K562 (cell line): ENCODE data around the gene KRTAP21-2. TPM values are rescaled to one million over a fixed set of nuclear protein-coding genes. Genes with fewer than 3 reads are reported as not detected.

Experiments used
- ATAC-seq: fragments of 200-7000 bp; cut with Tn5 transposase; 3 replicates; pipeline ENCODE4 v1.9.1; 2020; ENCODE audit warnings: moderate library complexity
- Bru-seq: library from RNA; stranded (reverse); fragments of 400-500 nt; gene quantifications from one replicate; lab custom pipeline; 2021; lab: Mats Ljungman, UMichigan
- BruChase-seq, 2 experiments: library from RNA; stranded (reverse); fragments of 400-500 nt; gene quantifications; one replicate each; lab custom pipeline; 2021; lab: Mats Ljungman, UMichigan
- BruUV-seq: library from RNA; stranded (reverse); fragments of 400-500 nt; replicated peaks from 2 replicates; lab custom pipeline; 2021; lab: Mats Ljungman, UMichigan
- CTCF ChIA-PET: fragments of 300-600 bp; formaldehyde crosslinking; extraction: SDS; loops from one replicate; lab custom pipeline; 2021; ENCODE audit warnings: low intra/inter-chr PET ratio; lab: Yijun Ruan, JAX
- POLR2A ChIA-PET: fragments of 300-600, 350-650 bp; sonication (Branson Sonifier 250); formaldehyde crosslinking; extraction: SDS; loops from one replicate; lab custom pipeline; 2021; ENCODE audit warnings: antibody characterized with exemption, inconsistent platforms; lab: Yijun Ruan, JAX
- DNase-seq, 4 experiments: peaks; one replicate each; pipeline versions ENCODE4 v3.0.0 to v3.0.0-alpha.2; 2011 to 2018; ENCODE audit warnings: low spot score in 3 of 4, mixed read lengths in 3 of 4; ENCODE audit errors: extremely low read depth in 1 of 4
- FAIRE-seq: peaks from 2 replicates; lab custom pipeline; 2011; peaks lifted over from hg19 to GRCh38; lab: Jason Lieb, UNC
- H2AFZ ChIP-seq: 2 replicates; pipeline ENCODE4 v1.6.0; 2011; ENCODE audit warnings: low read depth, low read length, control low read depth, inconsistent platforms
- H3K27ac ChIP-seq: fragments of 200-600 bp; 3 replicates; pipeline ENCODE4 v1.8.0; 2011; ENCODE audit warnings: low read depth, mild to moderate bottlenecking, control low read depth, inconsistent platforms, low read length, moderate library complexity, mixed read lengths; ENCODE audit errors: extremely low read depth
- H3K27me3 ChIP-seq, 2 experiments: fragments of 300-600 bp in 1 of 2; 2 replicates in 1 of 2; 3 replicates in 1 of 2; pipeline versions ENCODE4 v1.6.0 to v1.8.0; 2011; ENCODE audit warnings: inconsistent platforms in 2 of 2, low read length in 2 of 2, mild to moderate bottlenecking in 1 of 2, mixed read lengths in 1 of 2, moderate library complexity in 1 of 2; ENCODE audit not compliant: control insufficient read depth in 2 of 2, insufficient read depth in 2 of 2
- H3K36me3 ChIP-seq: fragments of 300-600 bp; 3 replicates; pipeline ENCODE4 v1.8.0; 2011; ENCODE audit warnings: mild to moderate bottlenecking, low read length, inconsistent platforms; ENCODE audit not compliant: control insufficient read depth, insufficient read depth
- H3K4me1 ChIP-seq, 2 experiments: fragments of 200-600 bp in 1 of 2; replicated peaks in 1 of 2; 2 replicates in 1 of 2; 3 replicates in 1 of 2; pipeline versions ENCODE4 v1.5.1 to v1.8.0; 2011; ENCODE audit warnings: inconsistent platforms in 2 of 2, low read length in 2 of 2, mild to moderate bottlenecking in 1 of 2, mixed read lengths in 1 of 2, moderate library complexity in 1 of 2; ENCODE audit not compliant: control insufficient read depth in 2 of 2, insufficient read depth in 2 of 2
- H3K4me2 ChIP-seq: 2 replicates; pipeline ENCODE4 v1.6.1; 2011; ENCODE audit warnings: low read length, control low read depth, inconsistent platforms, mixed read lengths; ENCODE audit not compliant: insufficient read depth
- H3K4me3 ChIP-seq: fragments of 200-600 bp; sonication (generic), shearing (Covaris generic); 2 replicates; pipeline ENCODE4 v1.5.1; 2016; ENCODE audit warnings: control low read depth, inconsistent platforms
- H3K79me2 ChIP-seq: fragments of 200-600 bp; 3 replicates; pipeline ENCODE4 v1.8.0; 2011; ENCODE audit warnings: low read length, inconsistent platforms; ENCODE audit not compliant: control insufficient read depth, insufficient read depth
- H3K9ac ChIP-seq, 2 experiments: 2 replicates each; pipeline versions ENCODE4 v1.6.0 to v1.6.1; 2011; ENCODE audit warnings: low read depth in 2 of 2, low read length in 2 of 2, control low read depth in 1 of 2, inconsistent platforms in 1 of 2, mild to moderate bottlenecking in 1 of 2, mixed read lengths in 1 of 2; ENCODE audit not compliant: insufficient read depth in 1 of 2
- H3K9me1 ChIP-seq: one replicate; pipeline ENCODE4 v1.6.0; 2011; ENCODE audit warnings: inconsistent platforms, mild to moderate bottlenecking, low read length, moderate library complexity; ENCODE audit not compliant: control insufficient read depth, insufficient read depth
- H3K9me3 ChIP-seq: replicated peaks from 2 replicates; pipeline ENCODE4 v1.5.1; 2011; ENCODE audit warnings: low read depth, low read length, inconsistent platforms; ENCODE audit not compliant: control insufficient read depth, insufficient read depth
- H4K20me1 ChIP-seq: replicated peaks from 2 replicates; pipeline ENCODE4 v1.6.1; 2011; ENCODE audit warnings: low read length, inconsistent platforms, mixed read lengths; ENCODE audit not compliant: control insufficient read depth, insufficient read depth
- SIN3A ChIP-seq, 2 experiments: fragments of 150-350 bp in 1 of 2; IDR thresholded peaks; 2 replicates each; pipeline ENCODE4 v1.6.1; 2011 to 2016; ENCODE audit warnings: borderline replicate concordance in 2 of 2, low read depth in 2 of 2, low read length in 2 of 2, mild to moderate bottlenecking in 2 of 2, moderate library complexity in 2 of 2; ENCODE audit not compliant: control insufficient read depth in 1 of 2
- TCF3 ChIP-seq: sonication (generic); formaldehyde crosslinking; IDR thresholded peaks from 2 replicates; pipeline ENCODE4 v1.4.0; 2020; ENCODE audit warnings: mild to moderate bottlenecking, missing genetic modification reagents
- ZNF696 ChIP-seq: fragments of 250-450 bp; sonication (Bioruptor Pico); conservative IDR thresholded peaks from 2 replicates; pipeline ENCODE4 v1.4.0; 2020; ENCODE audit warnings: mild to moderate bottlenecking, moderate library complexity
- in situ Hi-C: fragments of 300-500 bp; cut with MboI; formaldehyde crosslinking; loops from 4 replicates; pipeline ENCODE4 v1.15.0; 2018; ENCODE audit warnings: inconsistent platforms, mixed read lengths
- intact Hi-C: fragments of 100-400 bp; cut with micrococcal nuclease; formaldehyde crosslinking; loops from 2 replicates; pipeline ENCODE4 v1.14.2; 2022
- long read RNA-seq, 3 experiments: library from polyadenylated mRNA in 2 of 3; library from RNA in 1 of 3; unstranded in 2 of 3; stranded (forward) in 1 of 3; transcript quantifications; one replicate each; pipeline ENCODE4 v2.0.0, GENCODE V29; 2019 to 2022
- polyA minus RNA-seq, 3 experiments: library from RNA; depleted of rRNA, polyadenylated mRNA; stranded (reverse); fragments of >200 nt; gene quantifications; 2 replicates each; pipeline ENCODE4 v1.2.3, GENCODE V29; 2011
- polyA plus RNA-seq, 8 experiments: library from polyadenylated mRNA; depleted of rRNA in 4 of 8; stranded (reverse) in 5 of 8; unstranded in 3 of 8; fragments of >200 nt; fragmentation: Nextera tagmentation in 2 of 8; fragmentation: Illumina TruSeq in 1 of 8; extraction: Ambion mirVana in 2 of 8; extraction: Trizol in 1 of 8; gene quantifications; 2 replicates each; pipeline versions ENCODE4 v1.2.1 to v1.2.3, GENCODE V29; 2011 to 2014; ENCODE audit warnings: inconsistent platforms in 1 of 8, missing spikeins in 1 of 8
- total RNA-seq, 7 experiments: library from RNA; depleted of rRNA in 6 of 7; stranded (reverse); fragments of >200 nt in 6 of 7; fragmentation: Illumina TruSeq in 2 of 7; extraction: Trizol in 2 of 7; gene quantifications; 2 replicates each; pipeline versions ENCODE4 v1.2.1 to v1.2.3, GENCODE V29; 2011 to 2021; ENCODE audit warnings: low replicate concordance in 1 of 7

KRTAP21-2 gene
- not detected in 2 replicates for total RNA-seq (2011; cell fraction: chromatin; rRNA removed; ENCODE audit: low replicate concordance)
- total RNA-seq (2011; cell fraction: nucleolus; rRNA removed), result not detected in 2 replicates
- total RNA-seq (2011; cell fraction: nucleoplasm; rRNA removed), result not detected in 2 replicates
- total RNA-seq (2014; rRNA removed), result not detected in 2 replicates
- not detected in 2 replicates for total RNA-seq (2014; rRNA removed; fragmentation: Illumina TruSeq; extraction: Trizol)
- total RNA-seq (2015; rRNA removed; fragmentation: Illumina TruSeq; extraction: Trizol), result not detected in 2 replicates
- total RNA-seq (2021), result not detected in 2 replicates
- polyA plus RNA-seq (2011; rRNA removed), result not detected in 2 replicates
- not detected in 2 replicates for polyA plus RNA-seq (2011; cell fraction: cytosol; rRNA removed)
- not detected in 2 replicates for polyA plus RNA-seq (2011; cell fraction: nucleus; rRNA removed)
- polyA plus RNA-seq (2012), result not detected in 2 replicates
- polyA plus RNA-seq (2014; fragmentation: Illumina TruSeq; extraction: Trizol), result not detected in 2 replicates
- not detected for polyA plus RNA-seq (2014; fragmentation: Nextera tagmentation; extraction: Ambion mirVana)
- not detected in 2 replicates for polyA plus RNA-seq (2014; rRNA removed)
- polyA minus RNA-seq (2011; rRNA and poly(A)+ RNA removed), result not detected in 2 replicates
- polyA minus RNA-seq (2011; cell fraction: cytosol; rRNA and poly(A)+ RNA removed), result not detected in 2 replicates
- polyA minus RNA-seq (2011; cell fraction: nucleus; rRNA and poly(A)+ RNA removed), result not detected in 2 replicates
- not detected for Bru-seq, nascent RNA
- not detected for BruChase-seq, experiment 1, labeled RNA remaining after a 2-hour chase
- BruChase-seq, experiment 2, labeled RNA remaining after a 6-hour chase, result not detected
- long read RNA-seq, experiment 1, result 0 reads
- long read RNA-seq, experiment 2, result 0 reads
- long read RNA-seq, experiment 3, result 0 reads

GRCh38 chr21:30747159-30747558, at the start of gene KRTAP21-2:
TSS of gene KRTAP21-2 (minus strand) at chr21:30747259. CDS start at chr21:30747202, 57 bp downstream.
- Histone ChIP-seq H3K9ac (no peak within 1 kb of the TSS), H3K36me3 (no peaks in the 10 kb centered on the region), H3K4me3 (no peak within 1 kb of the TSS), H3K27me3 (no peaks in the 10 kb centered on the region), H3K9me1 (no peaks in the 10 kb centered on the region), H2AFZ (no peak within 1 kb of the TSS), H3K27ac (no peak within 1 kb of the TSS), H3K4me2 (no peak within 1 kb of the TSS), H3K4me1 (no peaks in the 10 kb centered on the region), H4K20me1 (no peaks in the 10 kb centered on the region), H3K79me2 (no peaks in the 10 kb centered on the region), H3K9me3 (no peaks in the 10 kb centered on the region; the same call in 1 of the 2 replicates)
- CTCF ChIA-PET, result no interaction called here
- ATAC-seq (no peak), DNase-seq (no peak), FAIRE-seq (no peak)
- in situ Hi-C loops, result no loop called here
- TF ChIP-seq ZNF696 (CRISPR knock-in tag) (no peak), TCF3 (CRISPR knock-in tag) (no peak), SIN3A (IDR thresholded peaks at IDR 0.05; ENCODE audit: borderline replicate concordance in 2 of 2, control insufficient read depth in 1 of 2, low read depth in 2 of 2, low read length in 2 of 2) (no peak)
- intact Hi-C loops, result loop anchor here (10.0 kb wide), 1 partner anchor 242 kb away; the partner anchor contains the start of gene KRTAP19-5
- no TSS peak for BruUV-seq
- POLR2A ChIA-PET, result no interaction called here
